GM23248 (cell line): Measurements from ENCODE around the gene MYOM1. TPM values are rescaled to one million over a fixed set of nuclear protein-coding genes. Genes with fewer than 3 reads are reported as not detected.

Experiments
- DNase-seq: peaks from one replicate; pipeline ENCODE4 v3.0.0-alpha.2; 2015
- H2AFZ ChIP-seq: fragments of 200-600 bp; sonication (generic); 2 replicates; pipeline ENCODE4 v1.6.1; 2016; ENCODE audit warnings: antibody characterized with exemption
- H3F3A ChIP-seq: fragments of 200-600 bp; sonication (generic); 2 replicates; pipeline ENCODE4 v1.6.1; 2016; ENCODE audit warnings: mild to moderate bottlenecking, antibody characterized with exemption, mixed run types; ENCODE audit not compliant: insufficient read depth
- H3K27ac ChIP-seq: fragments of 200-600 bp; sonication (generic); 2 replicates; pipeline ENCODE4 v1.5.1; 2016; ENCODE audit warnings: mild to moderate bottlenecking
- H3K27me3 ChIP-seq: fragments of 200-600 bp; sonication (generic); replicated peaks from 2 replicates; pipeline ENCODE4 v1.6.1; 2016; ENCODE audit warnings: mild to moderate bottlenecking; ENCODE audit not compliant: insufficient read depth
- H3K36me3 ChIP-seq: fragments of 200-600 bp; sonication (generic); 2 replicates; pipeline ENCODE4 v1.6.1; 2016; ENCODE audit warnings: low read depth, mild to moderate bottlenecking
- H3K4me1 ChIP-seq: fragments of 200-600 bp; sonication (generic); 2 replicates; pipeline ENCODE4 v1.6.1; 2016; ENCODE audit warnings: mild to moderate bottlenecking; ENCODE audit not compliant: insufficient read depth
- H3K4me2 ChIP-seq: fragments of 200-600 bp; sonication (generic); one replicate; pipeline ENCODE4 v1.6.1; 2016; ENCODE audit warnings: mild to moderate bottlenecking; ENCODE audit not compliant: unreplicated experiment
- H3K4me3 ChIP-seq: fragments of 200-600 bp; sonication (generic); 2 replicates; pipeline ENCODE4 v1.5.1; 2016; ENCODE audit warnings: mild to moderate bottlenecking
- H3K79me2 ChIP-seq: fragments of 200-600 bp; sonication (generic); 2 replicates; pipeline ENCODE4 v1.6.1; 2016; ENCODE audit warnings: mild to moderate bottlenecking; ENCODE audit not compliant: insufficient read depth
- H3K9ac ChIP-seq: fragments of 200-600 bp; sonication (generic); 2 replicates; pipeline ENCODE4 v1.6.1; 2016; ENCODE audit warnings: mild to moderate bottlenecking
- H3K9me2 ChIP-seq: fragments of 200-600 bp; sonication (generic); 2 replicates; pipeline ENCODE4 v1.6.1; 2016; ENCODE audit warnings: mixed run types, mild to moderate bottlenecking, moderate library complexity; ENCODE audit not compliant: insufficient read depth
- H3K9me3 ChIP-seq: fragments of 200-600 bp; sonication (generic); one replicate; pipeline ENCODE4 v1.6.1; 2017; ENCODE audit warnings: low read depth
- H4K20me1 ChIP-seq: fragments of 200-600 bp; sonication (generic); 2 replicates; pipeline ENCODE4 v1.6.0; 2016; ENCODE audit not compliant: insufficient read depth
- EZH2 ChIP-seq: fragments of 200-600 bp; sonication (generic); IDR thresholded peaks from 2 replicates; pipeline ENCODE4 v1.6.1; 2018; ENCODE audit warnings: antibody characterized with exemption, mild to moderate bottlenecking; ENCODE audit not compliant: insufficient read depth, poor library complexity, severe bottlenecking
- EZH2phosphoT487 ChIP-seq: fragments of 200-600 bp; sonication (generic); IDR thresholded peaks from 2 replicates; pipeline ENCODE4 v1.6.1; 2018; ENCODE audit warnings: antibody characterized with exemption, moderate library complexity, mild to moderate bottlenecking, low read depth; ENCODE audit not compliant: insufficient read depth
- WGBS, 2 experiments: methylation state at CpG; one replicate each; pipeline ENCODE4 v1.1.6; 2015 to 2017; ENCODE audit warnings: low lambda C conversion rate in 2 of 2, low coverage in 1 of 2; ENCODE audit errors: missing lambda C conversion rate in 2 of 2; 5-methylcytosine and 5-hydroxymethylcytosine counted together
- in situ Hi-C: fragments of 300-500 bp; cut with MboI; formaldehyde crosslinking; loops from 2 replicates; pipeline ENCODE4 v1.15.0; 2020
- polyA plus RNA-seq: library from polyadenylated mRNA; unstranded; fragments of >200 nt; fragmentation: Nextera tagmentation; extraction: Ambion mirVana; gene quantifications from 2 replicates; pipeline ENCODE4 v1.2.1, GENCODE V29; 2016
- total RNA-seq: library from RNA; depleted of rRNA; stranded (reverse); fragments of >200 nt; shearing (Covaris generic); gene quantifications from 2 replicates; pipeline ENCODE4 v1.2.3, GENCODE V29; 2014

The MYOM1 gene
- total and polyA plus RNA-seq, 2 experiments from 2014 or later: 0.64 to 0.65 TPM

GRCh38 chr18:3048820-3049349 lies 170.9 kb downstream of the MYOM1 start:
- Histone ChIP-seq H3K9me2 (no peaks in the 10 kb centered on the region), H3K36me3 (no peaks in the 10 kb centered on the region), H3K4me3 (no peak overlapping the region), H3K4me2 (no peak overlapping the region), H3F3A (no peaks in the 10 kb centered on the region), H3K9me3 (no peaks in the 10 kb centered on the region), H3K9ac (no peak overlapping the region), H4K20me1 (no peaks in the 10 kb centered on the region), H3K4me1 (no peaks in the 10 kb centered on the region), H3K79me2 (no peaks in the 10 kb centered on the region), H3K27ac (no peak overlapping the region), H2AFZ (no peak overlapping the region), H3K27me3 (no peaks in the 10 kb centered on the region)
- 95 to 98% methylated on average over 3 of the region's 3 CpGs for WGBS, 2 experiments
- DNase-seq: no peak
- in situ Hi-C loops: loop anchor here (25.0 kb wide), 1 partner anchor 112 kb away; no protein-coding TSS in a partner anchor
- TF ChIP-seq EZH2 (no peak), EZH2phosphoT487 (no peak)

- Histone ChIP-seq H3K27me3 (no peaks in the 10 kb centered on the region), H3K9me3 (no peaks in the 10 kb centered on the region), H3K9me2 (no peaks in the 10 kb centered on the region), H2AFZ (no peak overlapping the region), H3K4me1 (no peaks in the 10 kb centered on the region), H3K9ac (no peak overlapping the region), H3K36me3 (no peaks in the 10 kb centered on the region), H4K20me1 (no peaks in the 10 kb centered on the region), H3K27ac (no peak overlapping the region), H3K4me2 (no peak overlapping the region), H3K4me3 (no peak overlapping the region), H3K79me2 (no peaks in the 10 kb centered on the region), H3F3A (no peaks in the 10 kb centered on the region)
- in situ Hi-C loops: loop anchor here (25.0 kb wide), 1 partner anchor 111 kb away; no protein-coding TSS in a partner anchor
- TF ChIP-seq EZH2phosphoT487: no peak
- no peak for TF ChIP-seq EZH2
- WGBS, 2 experiments: 23 to 30% methylated on average over 6 of the region's 6 CpGs
- no peak for DNase-seq
These were observed 171.6 kb downstream of the MYOM1 start for GRCh38 chr18:3048121-3048520.

- H3K9me3 ChIP-seq: no peaks in the 10 kb centered on the region
- 84% methylated on average over 4 of the region's 4 CpGs for WGBS, 2 experiments
- no peaks in the 10 kb centered on the region for H3K27me3 ChIP-seq
- no peak for TF ChIP-seq EZH2phosphoT487
- no peaks in the 10 kb centered on the region for H3K9me2 ChIP-seq
- H3K4me1 ChIP-seq: no peaks in the 10 kb centered on the region
- H3K27ac ChIP-seq: no peak overlapping the region
- no peaks in the 10 kb centered on the region for H4K20me1 ChIP-seq
- no peak for DNase-seq
- no peaks in the 10 kb centered on the region for H3K79me2 ChIP-seq
- no peaks in the 10 kb centered on the region for H3F3A ChIP-seq
- H3K9ac ChIP-seq: no peak overlapping the region
- H2AFZ ChIP-seq: no peak overlapping the region
- H3K4me2 ChIP-seq: no peak overlapping the region
- H3K36me3 ChIP-seq: no peaks in the 10 kb centered on the region
- H3K4me3 ChIP-seq: no peak overlapping the region
- in situ Hi-C loops: loop anchor here (25.0 kb wide), 1 partner anchor 109 kb away; no protein-coding TSS in a partner anchor
These were observed 173.5 kb downstream of the MYOM1 start for GRCh38 chr18:3046216-3046808.

GRCh38 chr18:3044931-3045698 lies 174.7 kb downstream of the MYOM1 start:
- H3K79me2 ChIP-seq: no peaks in the 10 kb centered on the region
- H3K4me3 ChIP-seq: no peak overlapping the region
- H3K9me2 ChIP-seq: no peaks in the 10 kb centered on the region
- no peak overlapping the region for H2AFZ ChIP-seq
- H4K20me1 ChIP-seq: no peaks in the 10 kb centered on the region
- in situ Hi-C loops: loop anchor here (25.0 kb wide), 1 partner anchor 108 kb away; no protein-coding TSS in a partner anchor
- H3F3A ChIP-seq: no peaks in the 10 kb centered on the region
- H3K4me2 ChIP-seq: no peak overlapping the region
- 55 to 58% methylated on average over 12 of the region's 12 CpGs for WGBS, 2 experiments
- TF ChIP-seq EZH2phosphoT487 (no peak), EZH2 (no peak)
- no peaks in the 10 kb centered on the region for H3K27me3 ChIP-seq
- no peaks in the 10 kb centered on the region for H3K4me1 ChIP-seq
- H3K9ac ChIP-seq: no peak overlapping the region
- no peaks in the 10 kb centered on the region for H3K9me3 ChIP-seq
- DNase-seq: no peak
- H3K27ac ChIP-seq: no peak overlapping the region
- no peaks in the 10 kb centered on the region for H3K36me3 ChIP-seq
